ENCODE results near the gene CYFIP2.

DNA sequence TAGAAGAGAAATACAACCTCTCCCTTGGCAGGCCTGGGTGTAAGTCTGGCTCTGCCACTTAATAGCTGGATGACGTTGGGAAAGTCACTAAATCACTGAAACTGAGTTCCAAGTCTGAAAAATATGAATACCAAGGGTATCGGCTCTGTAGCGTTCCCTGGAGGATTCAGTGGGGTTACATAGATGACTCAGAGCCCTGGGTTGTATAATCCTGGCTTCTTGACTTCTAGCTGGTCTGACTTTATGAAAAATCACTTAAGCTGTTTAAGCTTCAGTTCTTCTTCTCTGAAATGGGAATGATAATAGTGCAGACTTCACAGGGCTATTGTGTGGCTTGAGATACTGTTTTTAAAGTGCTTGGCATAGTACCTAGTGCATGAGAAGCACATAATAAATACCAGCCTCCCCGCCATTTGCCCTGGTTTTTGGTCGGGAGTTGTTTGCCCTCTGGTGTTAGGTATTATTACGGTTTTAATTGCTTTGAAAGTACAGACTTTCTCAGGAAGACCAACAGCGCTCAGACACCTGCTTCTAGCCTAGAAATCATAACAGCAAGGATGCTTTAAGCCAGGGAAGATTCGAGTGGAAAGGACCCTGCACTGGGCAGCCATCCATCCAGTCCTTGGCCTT lies 43.0 kb downstream of the CYFIP2 start:
- no peak for TF ChIP-seq TAF1 (IDR thresholded peaks at IDR 0.05; ENCODE audit: low read depth, low read length)
- no peak for TF ChIP-seq CEBPB (IDR thresholded peaks at IDR 0.05; ENCODE audit: low read depth, low read length)
- TF ChIP-seq, protein P1, sequence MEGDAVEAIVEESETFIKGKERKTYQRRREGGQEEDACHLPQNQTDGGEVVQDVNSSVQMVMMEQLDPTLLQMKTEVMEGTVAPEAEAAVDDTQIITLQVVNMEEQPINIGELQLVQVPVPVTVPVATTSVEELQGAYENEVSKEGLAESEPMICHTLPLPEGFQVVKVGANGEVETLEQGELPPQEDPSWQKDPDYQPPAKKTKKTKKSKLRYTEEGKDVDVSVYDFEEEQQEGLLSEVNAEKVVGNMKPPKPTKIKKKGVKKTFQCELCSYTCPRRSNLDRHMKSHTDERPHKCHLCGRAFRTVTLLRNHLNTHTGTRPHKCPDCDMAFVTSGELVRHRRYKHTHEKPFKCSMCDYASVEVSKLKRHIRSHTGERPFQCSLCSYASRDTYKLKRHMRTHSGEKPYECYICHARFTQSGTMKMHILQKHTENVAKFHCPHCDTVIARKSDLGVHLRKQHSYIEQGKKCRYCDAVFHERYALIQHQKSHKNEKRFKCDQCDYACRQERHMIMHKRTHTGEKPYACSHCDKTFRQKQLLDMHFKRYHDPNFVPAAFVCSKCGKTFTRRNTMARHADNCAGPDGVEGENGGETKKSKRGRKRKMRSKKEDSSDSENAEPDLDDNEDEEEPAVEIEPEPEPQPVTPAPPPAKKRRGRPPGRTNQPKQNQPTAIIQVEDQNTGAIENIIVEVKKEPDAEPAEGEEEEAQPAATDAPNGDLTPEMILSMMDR (IDR thresholded peaks at IDR 0.05; ENCODE audit: control extremely low read depth in 1 of 3, insufficient read depth in 1 of 3, low read depth in 1 of 3, low read length in 3 of 3), result peak in 1 of 3 experiments; percentile 12; a peak in 1 of 4 replicates
- TF ChIP-seq POLR2A (IDR thresholded peaks at IDR 0.05; ENCODE audit: control extremely low read depth in 1 of 2, low read depth in 2 of 2, low read length in 2 of 2), result no peak
- TF ChIP-seq HDAC2 (IDR thresholded peaks at IDR 0.05; ENCODE audit: borderline replicate concordance in 1 of 2, low read depth in 2 of 2, low read length in 2 of 2), result no peak
- TF ChIP-seq CREB1 (IDR thresholded peaks at IDR 0.05), result no peak
- TF ChIP-seq, protein P2, sequence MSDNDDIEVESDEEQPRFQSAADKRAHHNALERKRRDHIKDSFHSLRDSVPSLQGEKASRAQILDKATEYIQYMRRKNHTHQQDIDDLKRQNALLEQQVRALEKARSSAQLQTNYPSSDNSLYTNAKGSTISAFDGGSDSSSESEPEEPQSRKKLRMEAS (IDR thresholded peaks at IDR 0.05), result no peak
- no peak for TF ChIP-seq EP300 (IDR thresholded peaks at IDR 0.05; ENCODE audit: borderline replicate concordance in 1 of 2, low read depth in 2 of 2, low read length in 2 of 2)
- no peak for TF ChIP-seq EGR1 (IDR thresholded peaks at IDR 0.05; ENCODE audit: borderline replicate concordance, low read depth, low read length)
- no peak for TF ChIP-seq TCF12 (IDR thresholded peaks at IDR 0.05; ENCODE audit: low read depth, low read length)
- TF ChIP-seq, protein P3, sequence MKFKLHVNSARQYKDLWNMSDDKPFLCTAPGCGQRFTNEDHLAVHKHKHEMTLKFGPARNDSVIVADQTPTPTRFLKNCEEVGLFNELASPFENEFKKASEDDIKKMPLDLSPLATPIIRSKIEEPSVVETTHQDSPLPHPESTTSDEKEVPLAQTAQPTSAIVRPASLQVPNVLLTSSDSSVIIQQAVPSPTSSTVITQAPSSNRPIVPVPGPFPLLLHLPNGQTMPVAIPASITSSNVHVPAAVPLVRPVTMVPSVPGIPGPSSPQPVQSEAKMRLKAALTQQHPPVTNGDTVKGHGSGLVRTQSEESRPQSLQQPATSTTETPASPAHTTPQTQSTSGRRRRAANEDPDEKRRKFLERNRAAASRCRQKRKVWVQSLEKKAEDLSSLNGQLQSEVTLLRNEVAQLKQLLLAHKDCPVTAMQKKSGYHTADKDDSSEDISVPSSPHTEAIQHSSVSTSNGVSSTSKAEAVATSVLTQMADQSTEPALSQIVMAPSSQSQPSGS (IDR thresholded peaks at IDR 0.05; ENCODE audit: low read length), result no peak
- TF ChIP-seq BCL11A (IDR thresholded peaks at IDR 0.05; ENCODE audit: low read depth in 2 of 2, low read length in 2 of 2), result no peak
- no peak for TF ChIP-seq POLR2AphosphoS5 (IDR thresholded peaks at IDR 0.05; ENCODE audit: low read depth, low read length)
- no peak for TF ChIP-seq TBP (IDR thresholded peaks at IDR 0.05; ENCODE audit: low read depth, low read length)

Data from H1 (cell line).